ENCODE results near the gene LTC4S. TPM values are rescaled to one million over a fixed set of nuclear protein-coding genes. Genes with fewer than 3 reads are reported as not detected.

LTC4S gene
- polyA plus RNA-seq, 1 experiment: 0.88 TPM

GRCh38 chr5:179753971-179754370 is 39.8 kb upstream of the LTC4S start:
- no peak for DNase-seq (ENCODE audit: low read depth)
- CTCF ChIA-PET: interaction anchor here (1.1 to 3.8 kb wide), 2 partner anchors 9 to 17 kb away, joined by 5 to 19 read pairs; no protein-coding TSS in a partner anchor
- Histone ChIP-seq H3K36me3 (ENCODE audit: control insufficient read depth, insufficient read depth, low read length) (0 out of 2 replicates have a peak, but pooled peaks cover 2% of the 10 kb centered on the region), H3K27me3 (ENCODE audit: control insufficient read depth, insufficient read depth, low read length) (no peaks in the 10 kb centered on the region), H3K4me3 (ENCODE audit: low read depth, low read length) (no peak overlapping the region)
- TF ChIP-seq CTCF (IDR thresholded peaks at IDR 0.05; ENCODE audit: insufficient read depth, low read depth, low read length): no peak
- POLR2A ChIA-PET: no interaction called here

- ChIA-PET CTCF (interaction anchor here (1.1 to 3.8 kb wide), 2 partner anchors 8 to 18 kb away, joined by 5 to 19 read pairs; no protein-coding TSS in a partner anchor), POLR2A (no interaction called here)
- no peaks in the 10 kb centered on the region for H3K27me3 ChIP-seq (ENCODE audit: control insufficient read depth, insufficient read depth, low read length)
- no peak for TF ChIP-seq CTCF (IDR thresholded peaks at IDR 0.05; ENCODE audit: insufficient read depth, low read depth, low read length)
- no peak for DNase-seq (ENCODE audit: low read depth)
- no peaks in the 10 kb centered on the region for H3K36me3 ChIP-seq (ENCODE audit: control insufficient read depth, insufficient read depth, low read length)
- no peak overlapping the region for H3K4me3 ChIP-seq (ENCODE audit: low read depth, low read length)
These were observed 38.8 kb upstream of the LTC4S start for GRCh38 chr5:179755022-179755421.

- H3K36me3 ChIP-seq (ENCODE audit: control insufficient read depth, insufficient read depth, low read length): no peaks in the 10 kb centered on the region
- CTCF ChIA-PET: no interaction called here
- no peaks in the 10 kb centered on the region for H3K27me3 ChIP-seq (ENCODE audit: control insufficient read depth, insufficient read depth, low read length)
- H3K4me3 ChIP-seq (ENCODE audit: low read depth, low read length): no peak overlapping the region
- POLR2A ChIA-PET: no interaction called here
- no peak for DNase-seq (ENCODE audit: low read depth)
- TF ChIP-seq CTCF (IDR thresholded peaks at IDR 0.05; ENCODE audit: insufficient read depth, low read depth, low read length): no peak
These were observed 34.8 kb upstream of the LTC4S start for GRCh38 chr5:179758955-179759354.

- no peaks in the 10 kb centered on the region for H3K36me3 ChIP-seq (ENCODE audit: control insufficient read depth, insufficient read depth, low read length)
- CTCF ChIA-PET: interaction anchor here (0.8 kb wide), 1 partner anchor 11 kb away, joined by 4 read pairs; no protein-coding TSS in a partner anchor
- H3K4me3 ChIP-seq (ENCODE audit: low read depth, low read length): no peak overlapping the region
- TF ChIP-seq CTCF (IDR thresholded peaks at IDR 0.05; ENCODE audit: insufficient read depth, low read depth, low read length): no peak
- H3K27me3 ChIP-seq (ENCODE audit: control insufficient read depth, insufficient read depth, low read length): no peaks in the 10 kb centered on the region
- POLR2A ChIA-PET: interaction anchor here (0.6 kb wide), 1 partner anchor 32 kb away, joined by 3 read pairs; no protein-coding TSS in a partner anchor
- no peak for DNase-seq (ENCODE audit: low read depth)
These were observed 33.9 kb upstream of the LTC4S start for GRCh38 chr5:179759581-179760551.

GRCh38 chr5:179762079-179762780 is 31.6 kb upstream of the LTC4S start:
- no peak for DNase-seq (ENCODE audit: low read depth)
- ChIA-PET POLR2A (interaction anchor here (0.6 to 1.0 kb wide), 3 partner anchors 30 to 139 kb away, joined by 3 to 4 read pairs (median 3); partner anchors contain the start of genes HNRNPH1 and SQSTM1), CTCF (interaction anchor here (0.6 to 2.6 kb wide), 21 partner anchors 9 to 330 kb away, joined by 3 to 19 read pairs (median 5); no protein-coding TSS in a partner anchor)
- TF ChIP-seq CTCF (IDR thresholded peaks at IDR 0.05; ENCODE audit: insufficient read depth, low read depth, low read length): no peak
- H3K4me3 ChIP-seq (ENCODE audit: low read depth, low read length): no peak overlapping the region
- peaks cover 5% of the 10 kb centered on the region for H3K36me3 ChIP-seq (ENCODE audit: control insufficient read depth, insufficient read depth, low read length)
- no peaks in the 10 kb centered on the region for H3K27me3 ChIP-seq (ENCODE audit: control insufficient read depth, insufficient read depth, low read length)
